Mesothelial cell of epicardium (in vitro differentiated cells): ENCODE measurements around the gene ETV1. TPM values are rescaled to one million over a fixed set of nuclear protein-coding genes. Genes with fewer than 3 reads are reported as not detected.

Source experiments
- DNase-seq, 2 experiments: peaks; one replicate each; pipeline ENCODE4 v3.0.0; 2021; ENCODE audit warnings: low spot score in 2 of 2; ENCODE audit not compliant: unreplicated experiment in 2 of 2
- H3K27ac Mint-ChIP-seq: 2 replicates; pipeline ENCODE4 v1.8.0; 2021; ENCODE audit warnings: mixed read lengths
- H3K27me3 Mint-ChIP-seq: 2 replicates; pipeline ENCODE4 v1.8.0; 2021; ENCODE audit warnings: low read depth, mixed read lengths
- H3K36me3 Mint-ChIP-seq: 2 replicates; pipeline ENCODE4 v1.8.0; 2021; ENCODE audit warnings: mixed read lengths
- H3K4me1 Mint-ChIP-seq: 2 replicates; pipeline ENCODE4 v1.8.0; 2021; ENCODE audit warnings: mixed read lengths
- H3K4me3 Mint-ChIP-seq: 2 replicates; pipeline ENCODE4 v1.8.0; 2021; ENCODE audit warnings: mild to moderate bottlenecking, moderate library complexity, mixed read lengths
- H3K9me3 Mint-ChIP-seq: 2 replicates; pipeline ENCODE4 v1.8.0; 2021; ENCODE audit warnings: mixed read lengths
- CTCF ChIP-seq: fragments of 200-600 bp; sonication (generic); IDR thresholded peaks from one replicate; pipeline ENCODE4 v1.5.0; 2021; ENCODE audit warnings: antibody characterized with exemption; ENCODE audit not compliant: unreplicated experiment
- total RNA-seq: library from RNA; stranded (reverse); gene quantifications from 3 replicates; pipeline ENCODE4 v1.2.1, GENCODE V29; 2021

ETV1 gene
- total RNA-seq, 1 donor from 2014 or later = 23.0 TPM

GRCh38 chr7:13987395-13987794, 2.1 kb downstream of the ETV1 start:
- H3K27me3 Mint-ChIP-seq = peaks cover 2% of the 10 kb centered on the region
- TF ChIP-seq CTCF = no peak
- no peaks in the 10 kb centered on the region for H3K9me3 Mint-ChIP-seq
- no peaks in the 10 kb centered on the region for H3K36me3 Mint-ChIP-seq
- no peak overlapping the region for H3K27ac Mint-ChIP-seq
- H3K4me3 Mint-ChIP-seq = no peak overlapping the region
- H3K4me1 Mint-ChIP-seq = peaks cover 29% of the 10 kb centered on the region
- no peak for DNase-seq

DNA sequence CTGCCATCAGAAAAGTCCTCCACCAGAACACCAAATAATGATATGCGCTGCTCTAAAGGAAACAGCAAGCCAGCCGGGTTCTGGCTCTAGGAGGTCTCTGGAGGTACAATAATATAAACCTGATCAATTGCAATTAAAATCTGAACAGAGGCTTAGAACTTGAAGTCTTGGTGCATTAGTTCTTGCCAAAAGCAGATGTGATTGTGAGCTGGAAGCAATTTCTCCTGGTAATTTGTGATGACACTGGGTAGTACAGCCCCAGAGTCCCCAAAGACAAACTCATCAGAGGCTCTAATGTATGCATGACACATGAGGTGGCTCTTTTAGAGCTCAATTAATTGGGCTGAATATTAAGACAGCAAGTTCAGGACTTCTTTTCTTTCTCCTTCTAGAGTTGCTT, 3.3 kb downstream of the ETV1 start:
- no peak for DNase-seq
- H3K4me1 Mint-ChIP-seq = peaks cover 33% of the 10 kb centered on the region
- H3K9me3 Mint-ChIP-seq = no peaks in the 10 kb centered on the region
- no peak overlapping the region for H3K27ac Mint-ChIP-seq
- TF ChIP-seq CTCF = no peak
- H3K4me3 Mint-ChIP-seq = peak overlapping the region; percentile 52
- peaks cover 2% of the 10 kb centered on the region for H3K27me3 Mint-ChIP-seq
- H3K36me3 Mint-ChIP-seq = no peaks in the 10 kb centered on the region

DNA sequence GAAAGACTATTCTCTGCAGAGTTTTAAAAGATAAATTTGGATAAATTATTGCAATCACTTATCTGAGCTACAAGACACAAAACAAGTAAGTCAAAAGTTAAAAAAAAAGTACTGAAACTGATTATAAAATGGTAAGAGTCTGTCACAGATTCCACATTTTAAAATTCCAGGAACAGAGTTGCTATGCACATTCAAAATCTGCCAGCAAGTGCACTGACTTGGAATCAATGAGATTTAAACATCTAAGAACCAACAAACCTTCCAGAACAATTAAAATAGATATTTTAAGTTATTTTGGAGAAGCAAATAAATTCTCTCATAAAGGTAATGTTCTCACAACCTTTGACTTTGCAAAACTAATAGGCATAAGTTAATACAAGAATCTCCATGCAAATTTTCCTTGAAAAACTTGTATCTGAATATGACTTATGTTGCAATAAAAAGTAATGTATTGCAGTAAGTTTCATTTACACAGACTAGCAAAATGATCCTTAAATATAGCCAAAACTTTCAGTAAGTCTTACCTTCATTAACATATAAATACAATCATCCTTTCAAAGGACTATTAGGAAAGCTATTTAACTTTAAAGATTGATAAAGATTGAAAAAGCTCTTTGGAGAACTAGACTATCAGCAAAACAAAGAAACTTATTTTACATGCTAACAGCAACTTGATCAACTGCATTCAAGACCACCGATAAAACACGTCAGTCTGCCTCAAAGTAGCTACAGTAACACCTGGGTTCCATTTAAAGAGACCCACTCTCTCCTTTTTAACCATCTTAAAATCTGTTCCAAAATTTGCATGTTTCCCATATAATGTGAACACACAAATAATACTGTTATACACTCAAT, 4.4 kb downstream of the ETV1 start:
- Mint-ChIP-seq H3K4me1 (peaks cover 40% of the 10 kb centered on the region), H3K36me3 (no peaks in the 10 kb centered on the region), H3K9me3 (no peaks in the 10 kb centered on the region), H3K4me3 (no peak overlapping the region), H3K27ac (no peak overlapping the region), H3K27me3 (peaks cover 2% of the 10 kb centered on the region)
- TF ChIP-seq CTCF = no peak
- DNase-seq = no peak

- H3K36me3 Mint-ChIP-seq = no peaks in the 10 kb centered on the region
These were observed 5.4 kb downstream of the ETV1 start for GRCh38 chr7:13984061-13984460.

GRCh38 chr7:13982940-13983677, 6.4 kb downstream of the ETV1 start:
- Mint-ChIP-seq H3K9me3 (no peaks in the 10 kb centered on the region), H3K4me1 (peaks cover 45% of the 10 kb centered on the region), H3K27me3 (peaks cover 2% of the 10 kb centered on the region), H3K4me3 (no peak overlapping the region), H3K36me3 (no peaks in the 10 kb centered on the region), H3K27ac (peak overlapping the region; percentile 37)
- TF ChIP-seq CTCF = no peak
- no peak for DNase-seq

More at GRCh38 chr7:13984061-13984460, 5.4 kb downstream of the ETV1 start:
- Mint-ChIP-seq H3K27me3 (peaks cover 2% of the 10 kb centered on the region), H3K27ac (no peak overlapping the region), H3K4me3 (no peak overlapping the region), H3K9me3 (no peaks in the 10 kb centered on the region), H3K4me1 (peaks cover 45% of the 10 kb centered on the region)
- TF ChIP-seq CTCF = no peak
- DNase-seq = no peak
